CD14-positive monocyte (primary cell): ENCODE measurements around the gene AR. TPM values are rescaled to one million over a fixed set of nuclear protein-coding genes. Genes with fewer than 3 reads are reported as not detected.

ENCODE experiments used
- DNase-seq, 3 donors: peaks; one replicate each; pipeline ENCODE4 v3.0.0-alpha.2; 2011 to 2022
- H2AFZ ChIP-seq: 2 replicates; pipeline ENCODE4 v1.6.0; 2012; ENCODE audit warnings: mild to moderate bottlenecking, low read depth, low read length, inconsistent platforms; ENCODE audit not compliant: insufficient read depth, poor library complexity, severe bottlenecking
- H3K27ac ChIP-seq, 2 donors: 1 replicate in 1 of 2; 2 replicates in 1 of 2; pipeline ENCODE4 v1.5.1; 2012 to 2013; ENCODE audit warnings: low read length in 2 of 2, control low read depth in 1 of 2, inconsistent platforms in 1 of 2, low read depth in 1 of 2, mild to moderate bottlenecking in 1 of 2
- H3K27me3 ChIP-seq, 2 donors: one replicate each; pipeline versions ENCODE4 v1.6.0 to v1.6.1; 2011 to 2013; ENCODE audit warnings: low read length in 2 of 2; ENCODE audit not compliant: control insufficient read depth in 2 of 2, insufficient read depth in 2 of 2
- H3K36me3 ChIP-seq, 2 donors: replicated peaks in 1 of 2; 1 replicate in 1 of 2; 2 replicates in 1 of 2; pipeline versions ENCODE4 v1.5.1 to v1.6.1; 2012 to 2013; ENCODE audit warnings: low read length in 2 of 2, control low read depth in 1 of 2, inconsistent platforms in 1 of 2, mild to moderate bottlenecking in 1 of 2; ENCODE audit not compliant: insufficient read depth in 2 of 2, control insufficient read depth in 1 of 2
- H3K4me1 ChIP-seq, 2 donors: 1 replicate in 1 of 2; 2 replicates in 1 of 2; pipeline versions ENCODE4 v1.5.1 to v1.6.1; 2012 to 2013; ENCODE audit warnings: low read length in 2 of 2, control low read depth in 1 of 2, inconsistent platforms in 1 of 2, mild to moderate bottlenecking in 1 of 2, moderate library complexity in 1 of 2; ENCODE audit not compliant: insufficient read depth in 2 of 2, control insufficient read depth in 1 of 2
- H3K4me2 ChIP-seq: replicated peaks from 2 replicates; pipeline ENCODE3; 2012; ENCODE audit warnings: low read length, moderate library complexity, mild to moderate bottlenecking; ENCODE audit not compliant: poor library complexity, severe bottlenecking; ENCODE audit errors: extremely low read depth
- H3K4me3 ChIP-seq, 3 experiments: fragments of 200-600 bp in 1 of 3; sonication (generic) in 1 of 3; replicated peaks in 1 of 3; 1 replicate in 2 of 3; 2 replicates in 1 of 3; pipeline ENCODE4 v1.5.1; 2011 to 2013; ENCODE audit warnings: low read length in 3 of 3, mild to moderate bottlenecking in 3 of 3, control low read depth in 2 of 3, low read depth in 2 of 3, inconsistent platforms in 1 of 3, moderate library complexity in 1 of 3
- H3K79me2 ChIP-seq: 2 replicates; pipeline ENCODE4 v1.6.0; 2012; ENCODE audit warnings: mild to moderate bottlenecking, control low read depth, inconsistent platforms, low read length, moderate library complexity; ENCODE audit not compliant: insufficient read depth
- H3K9ac ChIP-seq: 2 replicates; pipeline ENCODE4 v1.6.0; 2017; ENCODE audit warnings: low read length, mild to moderate bottlenecking; ENCODE audit not compliant: insufficient read depth, poor library complexity, severe bottlenecking
- H3K9me3 ChIP-seq, 2 donors: replicated peaks in 1 of 2; 1 replicate in 1 of 2; 2 replicates in 1 of 2; pipeline versions ENCODE4 v1.5.1 to v1.6.1; 2012 to 2013; ENCODE audit warnings: low read length in 2 of 2, control low read depth in 1 of 2; ENCODE audit not compliant: control insufficient read depth in 1 of 2, insufficient read depth in 1 of 2
- H4K20me1 ChIP-seq: 2 replicates; pipeline ENCODE4 v1.6.0; 2012; ENCODE audit warnings: mild to moderate bottlenecking, low read length, control low read depth, moderate library complexity; ENCODE audit not compliant: insufficient read depth
- H3K27ac Mint-ChIP-seq, 7 donors: one replicate each; pipeline ENCODE4 v1.8.0; 2020; ENCODE audit warnings: mild to moderate bottlenecking in 7 of 7, mixed read lengths in 7 of 7, moderate library complexity in 6 of 7, inconsistent platforms in 2 of 7
- H3K27me3 Mint-ChIP-seq, 3 donors: one replicate each; pipeline ENCODE4 v1.8.0; 2021 to 2022; ENCODE audit warnings: low read depth in 3 of 3, mild to moderate bottlenecking in 3 of 3, mixed read lengths in 3 of 3, moderate library complexity in 3 of 3, inconsistent platforms in 1 of 3
- H3K36me3 Mint-ChIP-seq, 2 donors: one replicate each; pipeline ENCODE4 v1.8.0; 2020; ENCODE audit warnings: mixed read lengths in 2 of 2, inconsistent platforms in 1 of 2, mild to moderate bottlenecking in 1 of 2
- H3K4me1 Mint-ChIP-seq: one replicate; pipeline ENCODE4 v1.8.0; 2020; ENCODE audit warnings: mild to moderate bottlenecking, mixed read lengths
- H3K4me3 Mint-ChIP-seq, 2 donors: one replicate each; pipeline ENCODE4 v1.8.0; 2020; ENCODE audit warnings: mild to moderate bottlenecking in 2 of 2, mixed read lengths in 2 of 2, moderate library complexity in 1 of 2
- H3K9me3 Mint-ChIP-seq, 7 donors: one replicate each; pipeline ENCODE4 v1.8.0; 2020 to 2022; ENCODE audit warnings: mixed read lengths in 7 of 7, mild to moderate bottlenecking in 6 of 7, moderate library complexity in 6 of 7, inconsistent platforms in 2 of 7
- WGBS: methylation state at CpG from one replicate; pipeline ENCODE4 v1.1.5; 2013; ENCODE audit warnings: missing lambda C conversion rate; ENCODE audit not compliant: insufficient coverage; 5-methylcytosine and 5-hydroxymethylcytosine counted together
- intact Hi-C, 2 donors: fragments of 100-400 bp; cut with micrococcal nuclease; formaldehyde crosslinking; loops; one replicate each; pipeline versions ENCODE4 v1.15.0 to v1.15.1; 2023
- polyA plus RNA-seq, 3 donors: library from polyadenylated mRNA; depleted of rRNA in 1 of 3; unstranded in 2 of 3; stranded (reverse) in 1 of 3; fragments of 300-500 nt in 2 of 3; fragments of >200 nt in 1 of 3; fragmentation: Illumina TruSeq in 2 of 3; gene quantifications; 1 replicate in 2 of 3; 2 replicates in 1 of 3; pipeline ENCODE4 v1.2.3, GENCODE V29; 2012 to 2021
- TF ChIP-seq, protein P1 (sequence below): fragments of 200-600 bp; IDR thresholded peaks from one replicate; pipeline ENCODE4 v1.8.0; 2022; ENCODE audit warnings: antibody characterized with exemption, mild to moderate bottlenecking

AR gene
- polyA plus RNA-seq, 3 donors = not detected

DNA sequence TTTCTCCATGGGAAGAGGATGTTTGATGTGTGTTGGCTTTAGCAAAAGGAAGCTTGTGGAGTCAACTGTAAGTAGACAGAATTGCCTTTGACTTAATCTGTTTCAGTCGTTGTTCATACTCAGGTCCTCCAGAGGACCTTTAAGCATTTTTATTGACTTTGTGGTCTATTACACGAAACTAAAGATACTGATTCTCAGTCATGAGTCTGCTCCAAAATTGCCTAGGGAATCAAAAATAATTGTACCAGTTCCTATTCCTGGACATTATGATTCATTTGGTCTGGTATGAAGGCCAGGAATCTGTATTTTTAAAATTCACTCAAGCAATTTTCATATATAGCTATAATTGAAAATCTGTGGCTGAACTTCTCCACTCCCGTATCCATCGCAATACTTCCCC lies 38.6 kb downstream of the AR start:
- H3K36me3 ChIP-seq = no peaks in the 10 kb centered on the region
- no CpG with 5 or more reads among the region's 4 CpGs for WGBS
- H3K4me3 Mint-ChIP-seq = no peak overlapping the region
- no peak overlapping the region for H3K27ac Mint-ChIP-seq
- peaks cover 0 to 2% (median 0%) of the 10 kb centered on the region in 3 donors for H3K27me3 Mint-ChIP-seq
- H3K36me3 Mint-ChIP-seq = no peaks in the 10 kb centered on the region
- H3K4me3 ChIP-seq = no peak overlapping the region
- no peaks in the 10 kb centered on the region for H4K20me1 ChIP-seq
- peaks cover 0 to 2% of the 10 kb centered on the region in 2 donors for H3K27me3 ChIP-seq
- DNase-seq = no peak
- peaks cover 0 to 4% (median 2%) of the 10 kb centered on the region in 7 donors for H3K9me3 Mint-ChIP-seq
- no peaks in the 10 kb centered on the region for H3K79me2 ChIP-seq
- TF ChIP-seq, protein P1, sequence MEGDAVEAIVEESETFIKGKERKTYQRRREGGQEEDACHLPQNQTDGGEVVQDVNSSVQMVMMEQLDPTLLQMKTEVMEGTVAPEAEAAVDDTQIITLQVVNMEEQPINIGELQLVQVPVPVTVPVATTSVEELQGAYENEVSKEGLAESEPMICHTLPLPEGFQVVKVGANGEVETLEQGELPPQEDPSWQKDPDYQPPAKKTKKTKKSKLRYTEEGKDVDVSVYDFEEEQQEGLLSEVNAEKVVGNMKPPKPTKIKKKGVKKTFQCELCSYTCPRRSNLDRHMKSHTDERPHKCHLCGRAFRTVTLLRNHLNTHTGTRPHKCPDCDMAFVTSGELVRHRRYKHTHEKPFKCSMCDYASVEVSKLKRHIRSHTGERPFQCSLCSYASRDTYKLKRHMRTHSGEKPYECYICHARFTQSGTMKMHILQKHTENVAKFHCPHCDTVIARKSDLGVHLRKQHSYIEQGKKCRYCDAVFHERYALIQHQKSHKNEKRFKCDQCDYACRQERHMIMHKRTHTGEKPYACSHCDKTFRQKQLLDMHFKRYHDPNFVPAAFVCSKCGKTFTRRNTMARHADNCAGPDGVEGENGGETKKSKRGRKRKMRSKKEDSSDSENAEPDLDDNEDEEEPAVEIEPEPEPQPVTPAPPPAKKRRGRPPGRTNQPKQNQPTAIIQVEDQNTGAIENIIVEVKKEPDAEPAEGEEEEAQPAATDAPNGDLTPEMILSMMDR = no peak
- intact Hi-C loops = no loop called here
- no peaks in the 10 kb centered on the region for H3K4me1 Mint-ChIP-seq
- no peak overlapping the region for H3K27ac ChIP-seq
- no peaks in the 10 kb centered on the region for H3K9me3 ChIP-seq
- H2AFZ ChIP-seq = no peak overlapping the region
- no peak overlapping the region for H3K4me2 ChIP-seq
- no peaks in the 10 kb centered on the region for H3K4me1 ChIP-seq
- no peak overlapping the region for H3K9ac ChIP-seq

DNA sequence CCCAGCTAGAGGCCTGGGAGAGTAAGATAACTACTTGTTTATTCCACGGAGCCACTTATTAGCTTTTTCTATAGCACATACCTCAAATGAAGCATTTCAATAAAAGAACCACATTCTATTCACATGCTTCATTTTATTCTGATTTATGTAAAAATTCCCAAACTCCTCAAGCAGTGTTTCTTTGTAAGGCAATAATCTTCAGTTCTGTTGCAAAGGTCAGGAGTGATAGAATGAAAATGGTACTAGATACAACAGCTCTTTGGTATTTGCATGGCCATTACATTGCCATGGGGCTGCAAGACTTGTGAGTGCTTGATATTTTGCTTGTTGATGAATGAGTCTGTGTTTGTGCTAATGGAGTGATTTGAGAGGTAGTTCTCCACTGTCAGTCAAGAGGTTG lies 39.4 kb downstream of the AR start:
- WGBS = no CpG with 5 or more reads among the region's 1 CpG
- H3K79me2 ChIP-seq = no peaks in the 10 kb centered on the region
- H2AFZ ChIP-seq = no peak overlapping the region
- Mint-ChIP-seq H3K4me3 (no peak overlapping the region), H3K36me3 (no peaks in the 10 kb centered on the region), H3K27me3 (peaks cover 0 to 4% (median 1%) of the 10 kb centered on the region in 3 donors), H3K27ac (no peak overlapping the region), H3K4me1 (no peaks in the 10 kb centered on the region), H3K9me3 (peaks cover 0 to 7% (median 2%) of the 10 kb centered on the region in 7 donors)
- no peaks in the 10 kb centered on the region for H4K20me1 ChIP-seq
- intact Hi-C loops = no loop called here
- no peaks in the 10 kb centered on the region for H3K36me3 ChIP-seq
- no peak overlapping the region for H3K9ac ChIP-seq
- H3K9me3 ChIP-seq = no peaks in the 10 kb centered on the region
- no peak overlapping the region for H3K27ac ChIP-seq
- TF ChIP-seq, protein P1 = no peak
- no peak for DNase-seq
- H3K4me3 ChIP-seq = no peak overlapping the region
- H3K4me1 ChIP-seq = no peaks in the 10 kb centered on the region
- no peaks in the 10 kb centered on the region for H3K27me3 ChIP-seq
- no peak overlapping the region for H3K4me2 ChIP-seq
